ENCODE measurements around the gene AGAP2.

Gene AGAP2

GRCh38 chr12:57746025-57746424 is 7.5 kb upstream of the AGAP2 start:
- Histone ChIP-seq H3K4me3 (ENCODE audit: low read depth, low read length) (peak overlapping the region; percentile 69), H3K9me3 (ENCODE audit: control insufficient read depth, insufficient read depth, low read depth, low read length) (no peaks in the 10 kb centered on the region), H3K4me1 (ENCODE audit: control insufficient read depth, insufficient read depth, low read length) (0 out of 2 replicates have a peak, but pooled peaks cover 2% of the 10 kb centered on the region), H3K27ac (ENCODE audit: extremely low read depth, low read depth, low read length) (no peak overlapping the region), H3K36me3 (ENCODE audit: control insufficient read depth in 2 of 2, insufficient read depth in 1 of 2, low read length in 2 of 2) (peaks cover 17 to 52% of the 10 kb centered on the region in 2 experiments)
- CTCF ChIA-PET = no interaction called here
- POLR2A ChIA-PET = interaction anchor here (0.6 to 2.4 kb wide), 4 partner anchors 13 to 37 kb away, joined by 3 to 10 read pairs (median 8); partner anchors contain the start of genes EEF1AKMT3, METTL1 and TSFM
- TF ChIP-seq ZNF596 (tag by site-specific recombination; IDR thresholded peaks at IDR 0.05) (no peak), ZBTB17 (tag by site-specific recombination; IDR thresholded peaks at IDR 0.05) (peak; percentile 76)

GRCh38 chr12:57745485-57745881 is 6.9 kb upstream of the AGAP2 start:
- ChIA-PET CTCF (interaction anchor here (1.6 to 2.7 kb wide), 2 partner anchors 14 to 19 kb away, joined by 7 to 22 read pairs; no protein-coding TSS in a partner anchor), POLR2A (interaction anchor here (0.6 to 2.4 kb wide), 11 partner anchors 9 to 222 kb away, joined by 3 to 15 read pairs (median 6); partner anchors contain the start of genes CYP27B1, EEF1AKMT3, METTL1 and TSFM)
- no peaks in the 10 kb centered on the region for H3K9me3 ChIP-seq (ENCODE audit: control insufficient read depth, insufficient read depth, low read depth, low read length)
- 0 out of 2 replicates have a peak, but pooled peaks cover 2% of the 10 kb centered on the region for H3K4me1 ChIP-seq (ENCODE audit: control insufficient read depth, insufficient read depth, low read length)
- peak overlapping the region; percentile 69 for H3K4me3 ChIP-seq (ENCODE audit: low read depth, low read length)
- peak overlapping the region; percentile 80 for H3K27ac ChIP-seq (ENCODE audit: extremely low read depth, low read depth, low read length)
- H3K36me3 ChIP-seq (ENCODE audit: control insufficient read depth in 2 of 2, insufficient read depth in 1 of 2, low read length in 2 of 2) = peaks cover 17 to 46% of the 10 kb centered on the region in 2 experiments
- TF ChIP-seq ZBTB20 (tag by site-specific recombination; IDR thresholded peaks at IDR 0.05) (peak; percentile 30), ZNF26 (tag by site-specific recombination; IDR thresholded peaks at IDR 0.05) (no peak), ZSCAN30 (tag by site-specific recombination; IDR thresholded peaks at IDR 0.05) (peak; percentile 11; the same call in 1 of the 2 replicates), ZNF600 (tag by site-specific recombination; IDR thresholded peaks at IDR 0.05) (peak; percentile 60), SCRT2 (tag by site-specific recombination; IDR thresholded peaks at IDR 0.05) (peak; percentile 32; the same call in 1 of the 2 replicates), ZNF112 (tag by site-specific recombination; IDR thresholded peaks at IDR 0.05) (no peak), ZNF501 (tag by site-specific recombination; IDR thresholded peaks at IDR 0.05) (0 out of 2 replicates have a peak, but pooled peaks have one; percentile 15), ZNF76 (tag by site-specific recombination; IDR thresholded peaks at IDR 0.05; ENCODE audit: borderline replicate concordance, low read depth) (0 out of 2 replicates have a peak, but pooled peaks have one; percentile 0), ZNF366 (tag by site-specific recombination; conservative IDR thresholded peaks at IDR 0.05) (peak; percentile 86), IKZF3 (tag by site-specific recombination; IDR thresholded peaks at IDR 0.05) (peak; percentile 64; the same call in 1 of the 2 replicates), ZNF580 (tag by site-specific recombination; IDR thresholded peaks at IDR 0.05) (0 out of 2 replicates have a peak, but pooled peaks have one; percentile 5), ZNF626 (tag by site-specific recombination; IDR thresholded peaks at IDR 0.05) (no peak)
- TF ChIP-seq, protein P1, sequence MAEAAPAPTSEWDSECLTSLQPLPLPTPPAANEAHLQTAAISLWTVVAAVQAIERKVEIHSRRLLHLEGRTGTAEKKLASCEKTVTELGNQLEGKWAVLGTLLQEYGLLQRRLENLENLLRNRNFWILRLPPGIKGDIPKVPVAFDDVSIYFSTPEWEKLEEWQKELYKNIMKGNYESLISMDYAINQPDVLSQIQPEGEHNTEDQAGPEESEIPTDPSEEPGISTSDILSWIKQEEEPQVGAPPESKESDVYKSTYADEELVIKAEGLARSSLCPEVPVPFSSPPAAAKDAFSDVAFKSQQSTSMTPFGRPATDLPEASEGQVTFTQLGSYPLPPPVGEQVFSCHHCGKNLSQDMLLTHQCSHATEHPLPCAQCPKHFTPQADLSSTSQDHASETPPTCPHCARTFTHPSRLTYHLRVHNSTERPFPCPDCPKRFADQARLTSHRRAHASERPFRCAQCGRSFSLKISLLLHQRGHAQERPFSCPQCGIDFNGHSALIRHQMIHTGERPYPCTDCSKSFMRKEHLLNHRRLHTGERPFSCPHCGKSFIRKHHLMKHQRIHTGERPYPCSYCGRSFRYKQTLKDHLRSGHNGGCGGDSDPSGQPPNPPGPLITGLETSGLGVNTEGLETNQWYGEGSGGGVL (tag by site-specific recombination; IDR thresholded peaks at IDR 0.05) = no peak
- TF ChIP-seq, protein P2, sequence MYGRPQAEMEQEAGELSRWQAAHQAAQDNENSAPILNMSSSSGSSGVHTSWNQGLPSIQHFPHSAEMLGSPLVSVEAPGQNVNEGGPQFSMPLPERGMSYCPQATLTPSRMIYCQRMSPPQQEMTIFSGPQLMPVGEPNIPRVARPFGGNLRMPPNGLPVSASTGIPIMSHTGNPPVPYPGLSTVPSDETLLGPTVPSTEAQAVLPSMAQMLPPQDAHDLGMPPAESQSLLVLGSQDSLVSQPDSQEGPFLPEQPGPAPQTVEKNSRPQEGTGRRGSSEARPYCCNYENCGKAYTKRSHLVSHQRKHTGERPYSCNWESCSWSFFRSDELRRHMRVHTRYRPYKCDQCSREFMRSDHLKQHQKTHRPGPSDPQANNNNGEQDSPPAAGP (tag by site-specific recombination; IDR thresholded peaks at IDR 0.05) = no peak
